ENCODE measurements around the gene BCO1. TPM values are rescaled to one million over a fixed set of nuclear protein-coding genes. Genes with fewer than 3 reads are reported as not detected.

The BCO1 gene
- total and polyA plus RNA-seq, 7 donors = 0.10 TPM; not detected in 5

DNA sequence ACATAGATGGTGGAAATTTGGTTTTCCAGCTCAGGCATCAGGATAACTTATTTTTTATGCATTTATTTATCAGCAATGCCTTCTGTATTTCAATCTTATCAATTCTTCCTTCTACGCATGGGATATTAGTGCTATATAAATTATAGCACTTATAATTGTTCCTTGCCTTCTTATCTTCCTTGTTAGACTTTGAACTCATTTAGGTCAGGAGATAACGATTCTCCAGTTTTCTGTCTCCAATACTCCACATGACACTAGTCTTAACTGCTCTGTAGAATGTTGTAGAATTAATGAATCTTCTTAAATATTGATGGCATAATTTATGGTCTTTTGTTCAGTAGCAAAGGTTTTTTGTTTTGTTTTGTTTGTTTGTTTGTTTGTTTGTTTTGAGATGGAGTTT is 10.7 kb upstream of the BCO1 start:
- H3K27me3 ChIP-seq (ENCODE audit: insufficient read depth in 3 of 3, low read length in 2 of 3) = no peaks in the 10 kb centered on the region
- no peaks in the 10 kb centered on the region for H3K36me3 ChIP-seq (ENCODE audit: insufficient read depth in 1 of 2, low read depth in 1 of 2)
- intact Hi-C loops (cut with DNase I) = no loop called here
- TF ChIP-seq, protein P1, sequence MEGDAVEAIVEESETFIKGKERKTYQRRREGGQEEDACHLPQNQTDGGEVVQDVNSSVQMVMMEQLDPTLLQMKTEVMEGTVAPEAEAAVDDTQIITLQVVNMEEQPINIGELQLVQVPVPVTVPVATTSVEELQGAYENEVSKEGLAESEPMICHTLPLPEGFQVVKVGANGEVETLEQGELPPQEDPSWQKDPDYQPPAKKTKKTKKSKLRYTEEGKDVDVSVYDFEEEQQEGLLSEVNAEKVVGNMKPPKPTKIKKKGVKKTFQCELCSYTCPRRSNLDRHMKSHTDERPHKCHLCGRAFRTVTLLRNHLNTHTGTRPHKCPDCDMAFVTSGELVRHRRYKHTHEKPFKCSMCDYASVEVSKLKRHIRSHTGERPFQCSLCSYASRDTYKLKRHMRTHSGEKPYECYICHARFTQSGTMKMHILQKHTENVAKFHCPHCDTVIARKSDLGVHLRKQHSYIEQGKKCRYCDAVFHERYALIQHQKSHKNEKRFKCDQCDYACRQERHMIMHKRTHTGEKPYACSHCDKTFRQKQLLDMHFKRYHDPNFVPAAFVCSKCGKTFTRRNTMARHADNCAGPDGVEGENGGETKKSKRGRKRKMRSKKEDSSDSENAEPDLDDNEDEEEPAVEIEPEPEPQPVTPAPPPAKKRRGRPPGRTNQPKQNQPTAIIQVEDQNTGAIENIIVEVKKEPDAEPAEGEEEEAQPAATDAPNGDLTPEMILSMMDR (IDR thresholded peaks at IDR 0.05) = no peak
- no peak for ATAC-seq
- H3K4me3 ChIP-seq = no peak overlapping the region
- H3K9me3 ChIP-seq = no peaks in the 10 kb centered on the region
- 93 to 97% (median 95%) methylated on average over 2 of the region's 2 CpGs for WGBS, 3 donors
- no peak overlapping the region for H3K27ac ChIP-seq
- no peaks in the 10 kb centered on the region for H3K4me1 ChIP-seq
- no peak for DNase-seq

DNA sequence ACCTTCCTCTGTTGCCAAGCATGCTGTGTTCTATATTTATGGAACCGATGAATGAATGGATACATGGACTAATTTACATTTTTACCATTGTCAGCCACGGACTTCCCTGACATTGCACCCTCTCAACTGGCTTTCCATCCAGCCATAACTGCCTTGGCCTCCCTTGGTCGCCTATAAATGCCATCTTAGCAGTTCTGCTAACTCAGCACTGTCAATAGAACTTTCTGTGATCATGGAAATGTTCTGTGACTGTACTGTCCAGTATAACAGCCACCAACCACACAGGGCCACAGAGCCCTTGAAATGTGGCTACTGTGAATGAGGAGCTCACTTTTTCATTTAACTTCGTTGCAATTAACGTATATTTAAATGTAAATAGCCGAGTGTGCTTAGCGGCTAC is 8.7 kb upstream of the BCO1 start:
- H3K27ac ChIP-seq = no peak overlapping the region
- intact Hi-C loops (cut with DNase I) = no loop called here
- DNase-seq (no peak), ATAC-seq (no peak)
- TF ChIP-seq, protein P1 (IDR thresholded peaks at IDR 0.05) = no peak
- no peaks in the 10 kb centered on the region for H3K27me3 ChIP-seq (ENCODE audit: insufficient read depth in 3 of 3, low read length in 2 of 3)
- no peaks in the 10 kb centered on the region for H3K36me3 ChIP-seq (ENCODE audit: insufficient read depth in 1 of 2, low read depth in 1 of 2)
- no peaks in the 10 kb centered on the region for H3K4me1 ChIP-seq
- 67 to 77% (median 69%) methylated on average over 7 of the region's 7 CpGs for whole genome bisulfite sequencing, 3 donors
- no peak overlapping the region for H3K4me3 ChIP-seq
- H3K9me3 ChIP-seq = no peaks in the 10 kb centered on the region

DNA sequence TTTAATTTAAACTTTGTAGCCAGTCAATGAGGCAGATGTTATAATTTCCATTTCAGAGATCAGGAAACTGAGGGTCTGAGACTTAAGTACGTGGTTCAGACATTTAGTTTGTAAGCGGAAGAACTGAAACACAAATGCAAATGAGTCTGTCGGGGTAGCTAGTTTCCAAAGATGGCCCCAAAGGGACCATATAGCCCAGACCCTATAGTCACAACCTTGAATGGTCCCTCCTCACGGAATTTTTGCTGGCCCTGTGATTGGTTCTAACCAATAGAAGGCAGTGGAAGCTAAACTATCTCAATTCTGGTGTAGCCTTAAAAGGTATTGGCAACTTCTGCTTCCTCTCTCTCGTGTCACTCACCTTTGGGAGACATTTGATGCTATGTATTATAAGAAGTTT is 7.5 kb upstream of the BCO1 start:
- H3K36me3 ChIP-seq (ENCODE audit: insufficient read depth in 1 of 2, low read depth in 1 of 2) = no peaks in the 10 kb centered on the region
- no peak overlapping the region for H3K27ac ChIP-seq
- H3K4me1 ChIP-seq = no peaks in the 10 kb centered on the region
- H3K9me3 ChIP-seq = no peaks in the 10 kb centered on the region
- H3K27me3 ChIP-seq (ENCODE audit: insufficient read depth in 3 of 3, low read length in 2 of 3) = no peaks in the 10 kb centered on the region
- H3K4me3 ChIP-seq = no peak overlapping the region
- no peak for ATAC-seq
- intact Hi-C loops (cut with DNase I) = no loop called here
- no peak for DNase-seq
- TF ChIP-seq, protein P1 (IDR thresholded peaks at IDR 0.05) = no peak
- WGBS, 3 donors = 74 to 83% (median 83%) methylated on average over 5 of the region's 5 CpGs

DNA sequence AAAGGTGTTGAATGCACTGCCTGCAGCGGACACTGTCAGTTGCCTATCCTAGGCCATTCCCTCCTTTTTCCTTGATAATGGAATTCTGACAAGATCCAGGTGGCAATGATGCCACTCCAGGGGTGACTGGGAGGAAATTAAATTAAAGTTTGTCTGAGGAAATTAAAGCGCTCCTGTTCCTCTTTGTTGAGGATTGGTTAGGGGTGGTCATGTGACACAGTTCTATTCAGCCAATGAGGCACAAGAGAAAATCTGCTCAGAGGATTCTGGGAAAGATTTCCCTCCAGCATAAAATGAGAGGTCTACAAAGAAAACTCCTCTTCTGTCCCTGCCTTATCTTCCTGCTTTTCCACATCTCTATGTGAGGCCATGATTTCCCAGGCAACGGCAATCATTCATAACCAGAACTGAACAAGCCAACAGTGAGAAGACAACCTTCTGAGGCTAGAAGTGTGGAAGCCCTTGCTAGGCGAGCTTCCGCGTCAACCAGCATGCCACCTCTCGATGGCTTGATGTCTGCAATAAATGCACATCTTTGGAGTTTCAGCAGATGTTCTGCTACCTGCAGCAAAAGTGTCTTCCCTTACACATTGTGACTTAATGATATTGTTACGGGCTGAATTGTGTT is 5.6 kb upstream of the BCO1 start:
- intact Hi-C loops (cut with DNase I) = no loop called here
- DNase-seq = no peak
- WGBS, 3 donors = 93 to 98% (median 98%) methylated on average over 8 of the region's 8 CpGs
- Histone ChIP-seq H3K4me1 (peaks cover 4% of the 10 kb centered on the region), H3K27me3 (ENCODE audit: insufficient read depth in 3 of 3, low read length in 2 of 3) (no peaks in the 10 kb centered on the region), H3K36me3 (ENCODE audit: insufficient read depth in 1 of 2, low read depth in 1 of 2) (no peaks in the 10 kb centered on the region), H3K4me3 (no peak overlapping the region), H3K9me3 (no peaks in the 10 kb centered on the region), H3K27ac (no peak overlapping the region)
- no peak for ATAC-seq
- TF ChIP-seq, protein P1 (IDR thresholded peaks at IDR 0.05) = no peak

DNA sequence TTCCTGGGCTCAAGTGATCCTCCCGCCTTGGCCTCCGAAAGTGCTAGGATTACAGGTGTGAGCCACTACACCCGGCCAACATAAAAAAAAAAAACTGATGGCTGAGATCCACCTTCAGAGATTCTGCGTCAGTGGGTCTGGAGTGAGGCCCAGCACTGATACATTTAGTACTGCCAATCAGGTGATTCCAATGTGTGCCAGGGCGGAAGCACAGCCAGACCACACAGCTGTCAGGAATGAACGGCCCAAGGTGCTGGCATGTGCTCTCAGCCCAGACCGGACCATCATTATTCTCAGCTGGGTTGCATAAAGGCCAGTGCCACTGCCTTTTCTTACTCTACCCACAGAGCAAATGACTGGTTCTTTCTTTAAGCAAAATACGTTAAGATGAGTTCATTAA is 1.2 kb upstream of the BCO1 start:
- peak; percentile 71 to 85 for DNase-seq
- ATAC-seq = peak; percentile 99 to 100 (median 99)
- TF ChIP-seq, protein P1 (IDR thresholded peaks at IDR 0.05) = no peak
- no peak overlapping the region for H3K4me3 ChIP-seq
- peaks cover 9% of the 10 kb centered on the region for H3K4me1 ChIP-seq
- 27 to 36% (median 27%) methylated on average over 8 of the region's 8 CpGs for WGBS, 3 donors
- intact Hi-C loops (cut with DNase I) = no loop called here
- no peaks in the 10 kb centered on the region for H3K9me3 ChIP-seq
- H3K27ac ChIP-seq = peak overlapping the region; percentile 65
- H3K36me3 ChIP-seq (ENCODE audit: insufficient read depth in 1 of 2, low read depth in 1 of 2) = no peaks in the 10 kb centered on the region
- H3K27me3 ChIP-seq (ENCODE audit: insufficient read depth in 3 of 3, low read length in 2 of 3) = no peaks in the 10 kb centered on the region
